Measurements from ENCODE around the gene RGS11.

- no peak for TF ChIP-seq ZNF70 (CRISPR knock-in tag; IDR thresholded peaks at IDR 0.05)
- TF ChIP-seq ARNTL (CRISPR knock-in tag; IDR thresholded peaks at IDR 0.05; ENCODE audit: borderline replicate concordance, low read depth) = no peak
- no peak for TF ChIP-seq POU6F1 (CRISPR knock-in tag; IDR thresholded peaks at IDR 0.05; ENCODE audit: borderline replicate concordance, low read depth)
- no peak for TF ChIP-seq ZC3H10 (CRISPR knock-in tag; IDR thresholded peaks at IDR 0.05)
- no peak for TF ChIP-seq ZNF8 (CRISPR knock-in tag; IDR thresholded peaks at IDR 0.05)
- no peak for TF ChIP-seq GLIS3 (CRISPR knock-in tag; IDR thresholded peaks at IDR 0.05)
- no peak for TF ChIP-seq RARB (CRISPR knock-in tag; IDR thresholded peaks at IDR 0.05)
- TF ChIP-seq, protein P1, sequence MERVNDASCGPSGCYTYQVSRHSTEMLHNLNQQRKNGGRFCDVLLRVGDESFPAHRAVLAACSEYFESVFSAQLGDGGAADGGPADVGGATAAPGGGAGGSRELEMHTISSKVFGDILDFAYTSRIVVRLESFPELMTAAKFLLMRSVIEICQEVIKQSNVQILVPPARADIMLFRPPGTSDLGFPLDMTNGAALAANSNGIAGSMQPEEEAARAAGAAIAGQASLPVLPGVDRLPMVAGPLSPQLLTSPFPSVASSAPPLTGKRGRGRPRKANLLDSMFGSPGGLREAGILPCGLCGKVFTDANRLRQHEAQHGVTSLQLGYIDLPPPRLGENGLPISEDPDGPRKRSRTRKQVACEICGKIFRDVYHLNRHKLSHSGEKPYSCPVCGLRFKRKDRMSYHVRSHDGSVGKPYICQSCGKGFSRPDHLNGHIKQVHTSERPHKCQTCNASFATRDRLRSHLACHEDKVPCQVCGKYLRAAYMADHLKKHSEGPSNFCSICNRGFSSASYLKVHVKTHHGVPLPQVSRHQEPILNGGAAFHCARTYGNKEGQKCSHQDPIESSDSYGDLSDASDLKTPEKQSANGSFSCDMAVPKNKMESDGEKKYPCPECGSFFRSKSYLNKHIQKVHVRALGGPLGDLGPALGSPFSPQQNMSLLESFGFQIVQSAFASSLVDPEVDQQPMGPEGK (CRISPR knock-in tag; IDR thresholded peaks at IDR 0.05; ENCODE audit: borderline replicate concordance) = no peak
- TF ChIP-seq ESRRG (CRISPR knock-in tag; IDR thresholded peaks at IDR 0.05) = no peak
- no peak for TF ChIP-seq ZFP3 (CRISPR knock-in tag; IDR thresholded peaks at IDR 0.05)
These were observed 22.1 kb upstream of the RGS11 start for GRCh38 chr16:297832-298231.
